Brain microvascular endothelial cell (primary cell): ENCODE data around the gene KCTD1.

Experiments used
- DNase-seq: peaks from one replicate; pipeline ENCODE4 v3.0.0-alpha.2; 2020
- H3K27ac ChIP-seq: fragments of 250-450 bp; sonication (Bioruptor Pico); 2 replicates; pipeline ENCODE4 v1.5.1; 2020; ENCODE audit warnings: mild to moderate bottlenecking, moderate library complexity
- H3K27me3 ChIP-seq: fragments of 250-450 bp; sonication (Bioruptor Pico); replicated peaks from 2 replicates; pipeline ENCODE4 v1.5.1; 2020; ENCODE audit warnings: mild to moderate bottlenecking
- H3K36me3 ChIP-seq: fragments of 250-450 bp; sonication (Bioruptor Pico); replicated peaks from 2 replicates; pipeline ENCODE4 v1.5.1; 2020; ENCODE audit warnings: mild to moderate bottlenecking
- H3K4me3 ChIP-seq: 2 replicates; pipeline ENCODE4 v1.5.1; 2011; ENCODE audit warnings: low read depth, mild to moderate bottlenecking, control low read depth, low read length, moderate library complexity
- CTCF ChIP-seq: IDR thresholded peaks from 2 replicates; pipeline ENCODE4 v1.5.1; 2011; ENCODE audit warnings: low read depth, mild to moderate bottlenecking, moderate library complexity, low read length, control low read depth, inconsistent platforms; ENCODE audit errors: missing control alignments
- in situ Hi-C: cut with HindIII; loops from 2 replicates; pipeline ENCODE4 v1.10.0; 2017; ENCODE audit warnings: low sequenced_read_pairs, low pct_ligation_motif_present

KCTD1 gene

GRCh38 chr18:26421931-26422330, 126.4 kb downstream of the KCTD1 start:
- in situ Hi-C loops: no loop called here
- H3K27ac ChIP-seq: no peak overlapping the region
- DNase-seq: no peak
- no peak for TF ChIP-seq CTCF
- no peak overlapping the region for H3K4me3 ChIP-seq
- no peaks in the 10 kb centered on the region for H3K27me3 ChIP-seq
- H3K36me3 ChIP-seq: no peaks in the 10 kb centered on the region

GRCh38 chr18:26421503-26421902, 126.8 kb downstream of the KCTD1 start:
- H3K4me3 ChIP-seq: no peak overlapping the region
- no peaks in the 10 kb centered on the region for H3K27me3 ChIP-seq
- no peak overlapping the region for H3K27ac ChIP-seq
- H3K36me3 ChIP-seq: no peaks in the 10 kb centered on the region
- DNase-seq: no peak
- TF ChIP-seq CTCF: no peak
- in situ Hi-C loops: no loop called here

GRCh38 chr18:26419746-26420145, 128.6 kb downstream of the KCTD1 start:
- in situ Hi-C loops: no loop called here

GRCh38 chr18:26418225-26418624, 130.1 kb downstream of the KCTD1 start:
- TF ChIP-seq CTCF: no peak
- no peaks in the 10 kb centered on the region for H3K36me3 ChIP-seq
- in situ Hi-C loops: no loop called here
- H3K27ac ChIP-seq: no peak overlapping the region
- H3K27me3 ChIP-seq: no peaks in the 10 kb centered on the region
- no peak overlapping the region for H3K4me3 ChIP-seq
- no peak for DNase-seq

More at GRCh38 chr18:26419746-26420145, 128.6 kb downstream of the KCTD1 start:
- DNase-seq: peak; percentile 22
- Histone ChIP-seq H3K27ac (no peak overlapping the region), H3K4me3 (no peak overlapping the region), H3K27me3 (no peaks in the 10 kb centered on the region), H3K36me3 (no peaks in the 10 kb centered on the region)
- TF ChIP-seq CTCF: no peak

GRCh38 chr18:26417190-26417589, 131.2 kb downstream of the KCTD1 start:
- no peak for TF ChIP-seq CTCF
- Histone ChIP-seq H3K36me3 (no peaks in the 10 kb centered on the region), H3K27ac (no peak overlapping the region), H3K4me3 (no peak overlapping the region), H3K27me3 (no peaks in the 10 kb centered on the region)
- DNase-seq: no peak
- in situ Hi-C loops: no loop called here

- H3K4me3 ChIP-seq: no peak overlapping the region
- in situ Hi-C loops: no loop called here
- H3K36me3 ChIP-seq: no peaks in the 10 kb centered on the region
- H3K27ac ChIP-seq: no peak overlapping the region
- DNase-seq: no peak
- no peaks in the 10 kb centered on the region for H3K27me3 ChIP-seq
- TF ChIP-seq CTCF: no peak
Measured at GRCh38 chr18:26416652-26417150, 131.7 kb downstream of the KCTD1 start.
